Suprapubic skin (tissue), 4 donors: Measurements from ENCODE around the gene PGLYRP4. TPM values are rescaled to one million over a fixed set of nuclear protein-coding genes. Genes with fewer than 3 reads are reported as not detected.

Experiments
- DNase-seq, 2 donors: peaks; one replicate each; pipeline ENCODE4 v3.0.0-alpha.2; 2019; ENCODE audit warnings: low spot score in 2 of 2
- H3K27ac ChIP-seq: fragments of 200-600 bp; sonication (generic); one replicate; pipeline ENCODE4 v1.5.1; 2019
- H3K27me3 ChIP-seq: fragments of 200-600 bp; sonication (generic); one replicate; pipeline ENCODE4 v1.5.1; 2019
- H3K36me3 ChIP-seq: fragments of 200-600 bp; sonication (generic); one replicate; pipeline ENCODE4 v1.5.1; 2019
- H3K4me1 ChIP-seq: fragments of 200-600 bp; sonication (generic); one replicate; pipeline ENCODE4 v1.5.1; 2019
- H3K4me3 ChIP-seq: fragments of 200-600 bp; sonication (generic); one replicate; pipeline ENCODE4 v1.5.1; 2019; ENCODE audit warnings: mild to moderate bottlenecking
- H3K9me3 ChIP-seq: fragments of 200-600 bp; sonication (generic); one replicate; pipeline ENCODE4 v1.5.1; 2019
- EP300 ChIP-seq: sonication (generic); formaldehyde crosslinking; IDR thresholded peaks from one replicate; pipeline ENCODE4 v1.6.1; 2017; ENCODE audit warnings: antibody characterized with exemption
- POLR2A ChIP-seq, 2 donors: fragments of 450-650 bp; IDR thresholded peaks; one replicate each; pipeline ENCODE4 v1.6.1; 2017; ENCODE audit warnings: antibody characterized with exemption in 2 of 2, mild to moderate bottlenecking in 2 of 2, moderate library complexity in 2 of 2
- POLR2AphosphoS5 ChIP-seq, 3 donors: sonication (generic); formaldehyde crosslinking; IDR thresholded peaks; one replicate each; pipeline ENCODE4 v1.6.1; 2017; ENCODE audit warnings: antibody characterized with exemption in 3 of 3
- WGBS: methylation state at CpG from one replicate; pipeline ENCODE4 v1.1.5; 2018; 5-methylcytosine and 5-hydroxymethylcytosine counted together
- total RNA-seq, 4 donors: library from RNA; depleted of rRNA; stranded (reverse); fragments of >200 nt; gene quantifications; one replicate each; pipeline ENCODE4 v1.1.0, GENCODE V29; 2016
- TF ChIP-seq, protein P1 (sequence below), 2 donors: fragments of 200-600 bp in 1 of 2; fragments of 450-650 bp in 1 of 2; sonication (generic) in 1 of 2; IDR thresholded peaks; one replicate each; pipeline ENCODE4 v1.5.1; 2016 to 2019; ENCODE audit warnings: antibody characterized with exemption in 2 of 2, mild to moderate bottlenecking in 1 of 2, moderate library complexity in 1 of 2

The PGLYRP4 gene
- total RNA-seq, 4 donors from 2014 or later: 13.0 to 35.0 (median 21.2) TPM

DNA sequence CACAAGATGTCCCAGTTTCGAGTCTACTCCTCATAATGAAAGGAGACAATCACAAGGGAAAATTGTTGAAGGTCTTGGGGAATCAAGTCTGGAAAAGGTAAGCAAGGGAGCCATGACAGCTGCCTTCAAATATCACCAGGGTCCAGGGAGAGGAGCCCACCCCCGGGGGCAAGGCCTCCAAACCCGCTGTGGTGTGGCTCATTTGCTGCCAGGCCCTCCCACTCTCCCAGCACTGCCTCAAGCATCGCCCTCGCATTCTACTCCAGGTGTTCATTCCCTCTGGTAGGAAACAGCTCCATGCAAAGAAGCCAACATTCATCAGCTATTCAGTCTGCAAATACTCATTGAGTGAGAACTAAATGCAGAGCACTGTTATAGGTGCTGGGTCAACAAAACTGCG is 17.6 kb upstream of the PGLYRP4 start:
- Histone ChIP-seq H3K27ac (no peak overlapping the region), H3K9me3 (no peaks in the 10 kb centered on the region), H3K4me3 (no peak overlapping the region), H3K4me1 (peaks cover 32% of the 10 kb centered on the region), H3K36me3 (no peaks in the 10 kb centered on the region), H3K27me3 (no peaks in the 10 kb centered on the region)
- 75% methylated on average over 6 of the region's 6 CpGs for WGBS
- DNase-seq: peak; percentile 46 to 50
- TF ChIP-seq POLR2AphosphoS5 (IDR thresholded peaks at IDR 0.05) (no peak), POLR2A (IDR thresholded peaks at IDR 0.05) (no peak), EP300 (no peak)
- TF ChIP-seq, protein P1, sequence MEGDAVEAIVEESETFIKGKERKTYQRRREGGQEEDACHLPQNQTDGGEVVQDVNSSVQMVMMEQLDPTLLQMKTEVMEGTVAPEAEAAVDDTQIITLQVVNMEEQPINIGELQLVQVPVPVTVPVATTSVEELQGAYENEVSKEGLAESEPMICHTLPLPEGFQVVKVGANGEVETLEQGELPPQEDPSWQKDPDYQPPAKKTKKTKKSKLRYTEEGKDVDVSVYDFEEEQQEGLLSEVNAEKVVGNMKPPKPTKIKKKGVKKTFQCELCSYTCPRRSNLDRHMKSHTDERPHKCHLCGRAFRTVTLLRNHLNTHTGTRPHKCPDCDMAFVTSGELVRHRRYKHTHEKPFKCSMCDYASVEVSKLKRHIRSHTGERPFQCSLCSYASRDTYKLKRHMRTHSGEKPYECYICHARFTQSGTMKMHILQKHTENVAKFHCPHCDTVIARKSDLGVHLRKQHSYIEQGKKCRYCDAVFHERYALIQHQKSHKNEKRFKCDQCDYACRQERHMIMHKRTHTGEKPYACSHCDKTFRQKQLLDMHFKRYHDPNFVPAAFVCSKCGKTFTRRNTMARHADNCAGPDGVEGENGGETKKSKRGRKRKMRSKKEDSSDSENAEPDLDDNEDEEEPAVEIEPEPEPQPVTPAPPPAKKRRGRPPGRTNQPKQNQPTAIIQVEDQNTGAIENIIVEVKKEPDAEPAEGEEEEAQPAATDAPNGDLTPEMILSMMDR (IDR thresholded peaks at IDR 0.05): no peak

GRCh38 chr1:153365696-153366095 is 17.1 kb upstream of the PGLYRP4 start:
- H3K36me3 ChIP-seq: no peaks in the 10 kb centered on the region
- TF ChIP-seq EP300 (no peak), POLR2A (IDR thresholded peaks at IDR 0.05) (no peak), POLR2AphosphoS5 (IDR thresholded peaks at IDR 0.05) (no peak)
- TF ChIP-seq, protein P1 (IDR thresholded peaks at IDR 0.05): no peak
- no peak overlapping the region for H3K4me3 ChIP-seq
- peak; percentile 31 to 35 for DNase-seq
- peaks cover 32% of the 10 kb centered on the region for H3K4me1 ChIP-seq
- H3K27ac ChIP-seq: no peak overlapping the region
- no peaks in the 10 kb centered on the region for H3K9me3 ChIP-seq
- no peaks in the 10 kb centered on the region for H3K27me3 ChIP-seq
- 49% methylated on average over 8 of the region's 8 CpGs for WGBS

DNA sequence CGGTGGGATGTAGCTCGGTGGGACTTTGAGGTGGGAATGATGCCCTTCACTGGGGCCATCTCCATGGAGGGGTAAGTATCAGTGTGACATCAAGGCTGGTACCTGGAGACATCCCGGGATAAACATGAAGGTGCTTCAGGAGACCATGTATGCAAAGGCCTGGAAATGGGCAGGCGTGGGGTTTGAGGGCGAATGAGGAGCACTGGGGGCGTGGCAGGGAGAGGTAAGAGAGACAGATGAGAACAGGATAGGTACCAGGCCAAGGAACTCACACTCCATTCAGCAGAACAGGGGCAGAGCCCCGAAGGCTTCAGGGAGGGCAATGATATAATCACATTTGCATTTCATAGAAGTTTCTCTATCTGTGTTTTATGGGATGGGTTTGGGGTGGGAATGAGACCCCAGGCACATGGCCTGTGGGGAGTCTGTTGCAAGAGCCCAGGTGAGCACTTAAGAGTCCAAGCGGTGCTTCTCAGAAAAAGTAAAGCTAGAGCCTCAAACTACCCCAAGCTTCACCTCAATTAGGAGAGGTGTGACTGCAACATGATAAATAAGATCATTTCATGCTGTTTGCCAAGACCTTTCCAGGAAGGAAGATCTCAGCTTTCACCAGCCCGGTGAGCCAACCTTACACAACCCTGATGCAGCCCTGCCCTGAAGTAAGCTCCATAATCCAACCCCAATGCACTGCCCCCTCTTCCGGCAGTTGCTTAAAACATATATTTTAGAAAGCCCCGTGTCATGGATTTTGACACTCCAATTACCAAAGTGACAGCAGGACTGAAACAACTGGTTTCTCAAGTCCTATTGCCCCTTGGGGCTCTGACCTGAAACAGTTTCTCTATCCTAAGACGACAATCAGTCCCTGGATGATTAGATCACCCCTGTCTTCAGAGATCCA is 16.4 kb upstream of the PGLYRP4 start:
- H3K27ac ChIP-seq: no peak overlapping the region

GRCh38 chr1:153364156-153364555 is 15.5 kb upstream of the PGLYRP4 start:
- no peaks in the 10 kb centered on the region for H3K36me3 ChIP-seq
- H3K4me1 ChIP-seq: peaks cover 37% of the 10 kb centered on the region
- H3K27me3 ChIP-seq: no peaks in the 10 kb centered on the region
- no peak overlapping the region for H3K4me3 ChIP-seq
- no peaks in the 10 kb centered on the region for H3K9me3 ChIP-seq
- peak; percentile 22 to 26 for DNase-seq
- TF ChIP-seq EP300 (no peak), POLR2AphosphoS5 (IDR thresholded peaks at IDR 0.05) (no peak), POLR2A (IDR thresholded peaks at IDR 0.05) (no peak)
- TF ChIP-seq, protein P1 (IDR thresholded peaks at IDR 0.05): no peak
- H3K27ac ChIP-seq: no peak overlapping the region

More for the DNA sequence above, 16.4 kb upstream of the PGLYRP4 start:
- Histone ChIP-seq H3K36me3 (no peaks in the 10 kb centered on the region), H3K27me3 (no peaks in the 10 kb centered on the region), H3K4me3 (no peak overlapping the region), H3K9me3 (no peaks in the 10 kb centered on the region), H3K4me1 (peaks cover 36% of the 10 kb centered on the region)
- no peak for TF ChIP-seq POLR2A (IDR thresholded peaks at IDR 0.05)
- TF ChIP-seq, protein P1 (IDR thresholded peaks at IDR 0.05): no peak
- WGBS: 56% methylated on average over 12 of the region's 12 CpGs
- DNase-seq: peak; percentile 52 to 55

DNA sequence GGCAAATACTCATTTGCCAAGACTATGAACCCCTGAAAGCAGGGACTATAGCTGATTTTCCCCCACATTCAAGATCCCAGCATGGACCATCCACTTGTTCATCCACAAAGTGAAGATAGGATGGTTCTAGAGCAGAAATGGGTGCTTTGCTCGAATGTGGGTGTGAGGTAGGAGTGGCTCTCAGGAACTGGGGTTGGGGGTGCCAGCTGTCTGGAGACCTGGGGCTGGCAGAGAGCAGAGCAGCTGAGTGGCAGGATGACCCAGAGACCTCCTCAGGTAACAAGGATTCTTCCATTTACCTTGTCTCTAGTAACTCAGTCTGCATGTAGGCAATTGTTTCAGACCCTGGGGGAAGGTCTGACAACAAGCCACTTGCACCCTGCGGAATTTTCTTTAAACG is 15.0 kb upstream of the PGLYRP4 start:
- Histone ChIP-seq H3K4me1 (peaks cover 37% of the 10 kb centered on the region), H3K27ac (no peak overlapping the region), H3K27me3 (no peaks in the 10 kb centered on the region), H3K9me3 (no peaks in the 10 kb centered on the region), H3K36me3 (no peaks in the 10 kb centered on the region), H3K4me3 (no peak overlapping the region)
- no peak for TF ChIP-seq POLR2A (IDR thresholded peaks at IDR 0.05)
- TF ChIP-seq, protein P1 (IDR thresholded peaks at IDR 0.05): no peak
- TF ChIP-seq EP300: no peak
- TF ChIP-seq POLR2AphosphoS5 (IDR thresholded peaks at IDR 0.05): no peak
- DNase-seq: peak; percentile 6 to 37
- 61% methylated on average over 3 of the region's 3 CpGs for WGBS
